ENCODE measurements around the gene C3. TPM values are rescaled to one million over a fixed set of nuclear protein-coding genes. Genes with fewer than 3 reads are reported as not detected.

C3 gene
- total and polyA plus RNA-seq, 2 experiments from 2014 or later: 5.1 to 17.7 TPM

DNA sequence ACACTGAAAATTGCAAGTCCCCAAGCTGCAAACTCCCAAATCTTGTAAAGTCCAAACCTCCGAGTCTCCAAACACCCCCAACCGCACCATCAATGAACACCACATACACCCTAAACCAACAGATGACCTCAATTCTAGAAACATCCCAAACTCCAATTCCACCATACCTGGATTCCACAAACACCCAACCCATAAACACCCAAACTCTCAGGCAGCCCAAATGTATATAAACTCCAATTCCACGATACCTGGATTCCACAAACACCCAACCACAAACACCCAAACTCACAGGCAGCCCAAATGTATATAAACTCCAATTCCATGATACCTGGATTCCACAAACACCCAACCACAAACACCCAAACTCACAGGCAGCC lies 470 bp downstream of the C3 start (continued):
- TF ChIP-seq ZNF462 (CRISPR knock-in tag; IDR thresholded peaks at IDR 0.05): no peak
- no peak for TF ChIP-seq CREB1 (CRISPR knock-in tag; IDR thresholded peaks at IDR 0.05; ENCODE audit: low read depth)
- no peak for TF ChIP-seq ZNF331 (CRISPR knock-in tag; IDR thresholded peaks at IDR 0.05; ENCODE audit: low read depth)
- TF ChIP-seq REST (IDR thresholded peaks at IDR 0.05; ENCODE audit: unreplicated experiment): no peak
- TF ChIP-seq NANOG (IDR thresholded peaks at IDR 0.05; ENCODE audit: borderline replicate concordance): no peak
- no peak for TF ChIP-seq STAT1 (IDR thresholded peaks at IDR 0.05; ENCODE audit: unreplicated experiment)

- peaks cover 57% of the 10 kb centered on the region for H3K9me3 Mint-ChIP-seq
- Histone ChIP-seq H3K4me1 (ENCODE audit: insufficient read depth) (peaks cover 7% of the 10 kb centered on the region), H3K4me3 (no peak overlapping the region), H3K9me2 (ENCODE audit: insufficient read depth) (no peaks in the 10 kb centered on the region), H3K79me2 (replicated peaks; ENCODE audit: insufficient read depth) (no peaks in the 10 kb centered on the region), H3F3A (replicated peaks; ENCODE audit: low read depth) (peaks cover 8% of the 10 kb centered on the region), H3K27me3 (ENCODE audit: insufficient read depth) (no peaks in the 10 kb centered on the region), H3K4me2 (no peak overlapping the region), H2AFZ (no peak overlapping the region), H3K36me3 (ENCODE audit: insufficient read depth) (no peaks in the 10 kb centered on the region), H3K27ac (ENCODE audit: low read depth) (no peak overlapping the region), H4K20me1 (replicated peaks; ENCODE audit: insufficient read depth) (no peaks in the 10 kb centered on the region)
- H3K36me3 Mint-ChIP-seq (ENCODE audit: low read depth): peaks cover 24% of the 10 kb centered on the region
- DNase-seq (ENCODE audit: low spot score) (no peak), ATAC-seq (no peak)
- H3K27me3 Mint-ChIP-seq (ENCODE audit: insufficient read depth, low read depth, poor library complexity): peaks cover 17% of the 10 kb centered on the region
- no peak overlapping the region for H3K4me3 Mint-ChIP-seq
- peaks cover 6% of the 10 kb centered on the region for H3K4me1 Mint-ChIP-seq
- H3K27ac Mint-ChIP-seq: no peak overlapping the region
- TF ChIP-seq STAT1 (IDR thresholded peaks at IDR 0.05; ENCODE audit: unreplicated experiment) (no peak), ZNF331 (CRISPR knock-in tag; IDR thresholded peaks at IDR 0.05; ENCODE audit: low read depth) (no peak), EZH2 (IDR thresholded peaks at IDR 0.05; ENCODE audit: low read depth, unreplicated experiment) (no peak), EZH2phosphoT487 (IDR thresholded peaks at IDR 0.05; ENCODE audit: unreplicated experiment) (no peak), POLR2AphosphoS5 (IDR thresholded peaks at IDR 0.05; ENCODE audit: low read depth) (no peak)
- TF ChIP-seq, protein P1, sequence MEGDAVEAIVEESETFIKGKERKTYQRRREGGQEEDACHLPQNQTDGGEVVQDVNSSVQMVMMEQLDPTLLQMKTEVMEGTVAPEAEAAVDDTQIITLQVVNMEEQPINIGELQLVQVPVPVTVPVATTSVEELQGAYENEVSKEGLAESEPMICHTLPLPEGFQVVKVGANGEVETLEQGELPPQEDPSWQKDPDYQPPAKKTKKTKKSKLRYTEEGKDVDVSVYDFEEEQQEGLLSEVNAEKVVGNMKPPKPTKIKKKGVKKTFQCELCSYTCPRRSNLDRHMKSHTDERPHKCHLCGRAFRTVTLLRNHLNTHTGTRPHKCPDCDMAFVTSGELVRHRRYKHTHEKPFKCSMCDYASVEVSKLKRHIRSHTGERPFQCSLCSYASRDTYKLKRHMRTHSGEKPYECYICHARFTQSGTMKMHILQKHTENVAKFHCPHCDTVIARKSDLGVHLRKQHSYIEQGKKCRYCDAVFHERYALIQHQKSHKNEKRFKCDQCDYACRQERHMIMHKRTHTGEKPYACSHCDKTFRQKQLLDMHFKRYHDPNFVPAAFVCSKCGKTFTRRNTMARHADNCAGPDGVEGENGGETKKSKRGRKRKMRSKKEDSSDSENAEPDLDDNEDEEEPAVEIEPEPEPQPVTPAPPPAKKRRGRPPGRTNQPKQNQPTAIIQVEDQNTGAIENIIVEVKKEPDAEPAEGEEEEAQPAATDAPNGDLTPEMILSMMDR (conservative IDR thresholded peaks at IDR 0.05; ENCODE audit: low read depth in 2 of 2): no peak
- TF ChIP-seq, protein P2, sequence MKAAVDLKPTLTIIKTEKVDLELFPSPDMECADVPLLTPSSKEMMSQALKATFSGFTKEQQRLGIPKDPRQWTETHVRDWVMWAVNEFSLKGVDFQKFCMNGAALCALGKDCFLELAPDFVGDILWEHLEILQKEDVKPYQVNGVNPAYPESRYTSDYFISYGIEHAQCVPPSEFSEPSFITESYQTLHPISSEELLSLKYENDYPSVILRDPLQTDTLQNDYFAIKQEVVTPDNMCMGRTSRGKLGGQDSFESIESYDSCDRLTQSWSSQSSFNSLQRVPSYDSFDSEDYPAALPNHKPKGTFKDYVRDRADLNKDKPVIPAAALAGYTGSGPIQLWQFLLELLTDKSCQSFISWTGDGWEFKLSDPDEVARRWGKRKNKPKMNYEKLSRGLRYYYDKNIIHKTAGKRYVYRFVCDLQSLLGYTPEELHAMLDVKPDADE (IDR thresholded peaks at IDR 0.05): no peak
Measured at GRCh38 chr19:6719540-6719861, 949 bp downstream of the C3 start.

Data from GM23338 (cell line).